Suprapubic skin (tissue), 4 donors: ENCODE results near the gene SLCO3A1. TPM values are rescaled to one million over a fixed set of nuclear protein-coding genes. Genes with fewer than 3 reads are reported as not detected.

Source experiments
- DNase-seq, 2 donors: peaks; one replicate each; pipeline ENCODE4 v3.0.0-alpha.2; 2019; ENCODE audit warnings: low spot score in 2 of 2
- H3K27ac ChIP-seq: fragments of 200-600 bp; sonication (generic); one replicate; pipeline ENCODE4 v1.5.1; 2019
- H3K27me3 ChIP-seq: fragments of 200-600 bp; sonication (generic); one replicate; pipeline ENCODE4 v1.5.1; 2019
- H3K36me3 ChIP-seq: fragments of 200-600 bp; sonication (generic); one replicate; pipeline ENCODE4 v1.5.1; 2019
- H3K4me1 ChIP-seq: fragments of 200-600 bp; sonication (generic); one replicate; pipeline ENCODE4 v1.5.1; 2019
- H3K4me3 ChIP-seq: fragments of 200-600 bp; sonication (generic); one replicate; pipeline ENCODE4 v1.5.1; 2019; ENCODE audit warnings: mild to moderate bottlenecking
- H3K9me3 ChIP-seq: fragments of 200-600 bp; sonication (generic); one replicate; pipeline ENCODE4 v1.5.1; 2019
- EP300 ChIP-seq: sonication (generic); formaldehyde crosslinking; IDR thresholded peaks from one replicate; pipeline ENCODE4 v1.6.1; 2017; ENCODE audit warnings: antibody characterized with exemption
- POLR2A ChIP-seq, 2 donors: fragments of 450-650 bp; IDR thresholded peaks; one replicate each; pipeline ENCODE4 v1.6.1; 2017; ENCODE audit warnings: antibody characterized with exemption in 2 of 2, mild to moderate bottlenecking in 2 of 2, moderate library complexity in 2 of 2
- POLR2AphosphoS5 ChIP-seq, 3 donors: sonication (generic); formaldehyde crosslinking; IDR thresholded peaks; one replicate each; pipeline ENCODE4 v1.6.1; 2017; ENCODE audit warnings: antibody characterized with exemption in 3 of 3
- WGBS: methylation state at CpG from one replicate; pipeline ENCODE4 v1.1.5; 2018; 5-methylcytosine and 5-hydroxymethylcytosine counted together
- total RNA-seq, 4 donors: library from RNA; depleted of rRNA; stranded (reverse); fragments of >200 nt; gene quantifications; one replicate each; pipeline ENCODE4 v1.1.0, GENCODE V29; 2016
- TF ChIP-seq, protein P1 (sequence below), 2 donors: fragments of 200-600 bp in 1 of 2; fragments of 450-650 bp in 1 of 2; sonication (generic) in 1 of 2; IDR thresholded peaks; one replicate each; pipeline ENCODE4 v1.5.1; 2016 to 2019; ENCODE audit warnings: antibody characterized with exemption in 2 of 2, mild to moderate bottlenecking in 1 of 2, moderate library complexity in 1 of 2

The SLCO3A1 gene
- total RNA-seq, 4 donors from 2014 or later = 29.0 to 131 (median 44.6) TPM

- TF ChIP-seq POLR2A (IDR thresholded peaks at IDR 0.05) = no peak
- 86% methylated on average over 9 of the region's 9 CpGs for WGBS
- H3K4me1 ChIP-seq = peaks cover 3% of the 10 kb centered on the region
- no peaks in the 10 kb centered on the region for H3K9me3 ChIP-seq
- no peak overlapping the region for H3K4me3 ChIP-seq
- no peak overlapping the region for H3K27ac ChIP-seq
- H3K27me3 ChIP-seq = no peaks in the 10 kb centered on the region
- no peak for DNase-seq
- peaks cover 15% of the 10 kb centered on the region for H3K36me3 ChIP-seq
These were observed 302.4 kb downstream of the SLCO3A1 start for GRCh38 chr15:92155934-92156333.

DNA sequence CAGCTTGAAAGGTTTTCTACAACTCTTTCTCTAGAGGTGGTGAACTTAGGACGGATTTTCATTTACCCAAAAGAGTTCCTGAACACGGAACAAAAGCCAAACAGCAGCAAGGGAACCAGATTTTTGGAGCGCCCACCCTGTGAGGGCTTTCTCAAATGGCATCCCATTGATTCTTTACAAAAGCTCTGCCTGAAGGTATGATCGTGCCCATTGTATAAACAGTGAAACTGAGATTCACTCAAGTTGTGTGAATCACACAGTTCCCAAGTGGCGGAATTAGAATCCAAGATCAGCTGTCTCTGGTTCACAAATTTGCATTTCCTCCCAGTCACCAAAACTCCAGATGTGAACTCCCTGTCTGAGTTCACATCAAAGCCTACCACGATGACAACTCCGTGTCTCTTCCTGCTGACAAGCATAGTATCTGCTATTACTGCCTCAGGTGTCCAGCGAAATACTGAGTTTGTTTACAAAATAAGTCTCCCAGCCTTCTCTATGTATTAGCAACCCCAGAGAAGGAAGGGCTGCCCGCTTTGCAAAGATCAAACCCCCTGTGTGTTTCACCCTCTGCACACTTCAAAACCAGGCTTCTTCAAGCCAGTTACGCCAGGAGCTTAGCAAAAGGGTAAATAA, 304.3 kb downstream of the SLCO3A1 start:
- H3K36me3 ChIP-seq = peaks cover 16% of the 10 kb centered on the region
- no peak for DNase-seq
- H3K4me1 ChIP-seq = peaks cover 3% of the 10 kb centered on the region
- no peak overlapping the region for H3K4me3 ChIP-seq
- no peak overlapping the region for H3K27ac ChIP-seq
- 87% methylated on average over 10 of the region's 10 CpGs for WGBS
- H3K27me3 ChIP-seq = no peaks in the 10 kb centered on the region
- TF ChIP-seq, protein P1, sequence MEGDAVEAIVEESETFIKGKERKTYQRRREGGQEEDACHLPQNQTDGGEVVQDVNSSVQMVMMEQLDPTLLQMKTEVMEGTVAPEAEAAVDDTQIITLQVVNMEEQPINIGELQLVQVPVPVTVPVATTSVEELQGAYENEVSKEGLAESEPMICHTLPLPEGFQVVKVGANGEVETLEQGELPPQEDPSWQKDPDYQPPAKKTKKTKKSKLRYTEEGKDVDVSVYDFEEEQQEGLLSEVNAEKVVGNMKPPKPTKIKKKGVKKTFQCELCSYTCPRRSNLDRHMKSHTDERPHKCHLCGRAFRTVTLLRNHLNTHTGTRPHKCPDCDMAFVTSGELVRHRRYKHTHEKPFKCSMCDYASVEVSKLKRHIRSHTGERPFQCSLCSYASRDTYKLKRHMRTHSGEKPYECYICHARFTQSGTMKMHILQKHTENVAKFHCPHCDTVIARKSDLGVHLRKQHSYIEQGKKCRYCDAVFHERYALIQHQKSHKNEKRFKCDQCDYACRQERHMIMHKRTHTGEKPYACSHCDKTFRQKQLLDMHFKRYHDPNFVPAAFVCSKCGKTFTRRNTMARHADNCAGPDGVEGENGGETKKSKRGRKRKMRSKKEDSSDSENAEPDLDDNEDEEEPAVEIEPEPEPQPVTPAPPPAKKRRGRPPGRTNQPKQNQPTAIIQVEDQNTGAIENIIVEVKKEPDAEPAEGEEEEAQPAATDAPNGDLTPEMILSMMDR (IDR thresholded peaks at IDR 0.05) = no peak
- TF ChIP-seq POLR2A (IDR thresholded peaks at IDR 0.05) = no peak
- no peak for TF ChIP-seq EP300
- no peak for TF ChIP-seq POLR2AphosphoS5 (IDR thresholded peaks at IDR 0.05)
- no peaks in the 10 kb centered on the region for H3K9me3 ChIP-seq

DNA sequence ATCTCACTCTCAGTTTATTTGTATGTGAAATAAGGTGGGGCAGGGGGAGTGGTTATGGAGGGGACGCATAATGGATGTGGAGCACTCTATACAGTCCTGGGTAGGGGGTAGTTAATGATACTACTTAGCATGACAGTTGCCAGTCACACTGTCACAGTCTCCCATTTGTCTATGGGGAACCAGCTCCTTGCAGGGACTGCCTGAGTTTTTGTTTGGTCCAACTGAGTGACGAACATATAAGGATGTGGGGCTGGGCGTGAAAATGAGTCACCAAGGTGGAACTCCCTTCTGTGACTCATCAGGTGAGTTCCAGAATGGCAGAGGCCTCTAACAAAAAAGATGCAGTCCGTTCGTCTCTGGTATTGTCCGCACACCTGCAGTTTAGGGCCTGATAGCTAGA, 304.9 kb downstream of the SLCO3A1 start:
- WGBS = 61% methylated on average over 6 of the region's 6 CpGs
- Histone ChIP-seq H3K4me1 (peaks cover 3% of the 10 kb centered on the region), H3K36me3 (peaks cover 23% of the 10 kb centered on the region), H3K27me3 (no peaks in the 10 kb centered on the region), H3K4me3 (no peak overlapping the region), H3K9me3 (no peaks in the 10 kb centered on the region), H3K27ac (no peak overlapping the region)
- DNase-seq = no peak
- TF ChIP-seq EP300 (no peak), POLR2A (IDR thresholded peaks at IDR 0.05) (no peak), POLR2AphosphoS5 (IDR thresholded peaks at IDR 0.05) (no peak)
- TF ChIP-seq, protein P1 (IDR thresholded peaks at IDR 0.05) = no peak

DNA sequence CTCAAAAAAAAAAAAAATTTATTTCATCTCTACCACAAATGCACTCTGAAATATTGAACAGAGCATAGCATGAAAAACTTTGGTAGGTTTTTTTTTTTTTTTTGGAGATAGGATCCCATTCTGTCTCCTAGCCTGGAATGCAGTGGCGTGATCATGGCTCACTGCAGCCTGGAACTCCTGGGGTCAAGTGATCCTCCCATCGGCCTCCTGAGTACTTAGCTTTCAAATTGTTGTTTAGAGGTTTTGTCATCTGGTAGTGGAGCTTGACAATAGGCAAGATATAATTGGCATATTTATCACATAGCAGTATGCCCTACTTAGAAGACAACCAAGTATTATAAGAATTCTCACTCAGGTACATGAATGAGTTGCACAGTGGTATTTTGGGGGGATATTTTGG, 306.0 kb downstream of the SLCO3A1 start:
- Histone ChIP-seq H3K27ac (no peak overlapping the region), H3K27me3 (no peaks in the 10 kb centered on the region), H3K36me3 (peaks cover 29% of the 10 kb centered on the region), H3K4me1 (peaks cover 3% of the 10 kb centered on the region), H3K9me3 (no peaks in the 10 kb centered on the region), H3K4me3 (no peak overlapping the region)
- 89% methylated on average over 2 of the region's 2 CpGs for WGBS
- TF ChIP-seq EP300 = no peak
- no peak for TF ChIP-seq POLR2AphosphoS5 (IDR thresholded peaks at IDR 0.05)
- no peak for TF ChIP-seq POLR2A (IDR thresholded peaks at IDR 0.05)
- TF ChIP-seq, protein P1 (IDR thresholded peaks at IDR 0.05) = no peak
- no peak for DNase-seq

DNA sequence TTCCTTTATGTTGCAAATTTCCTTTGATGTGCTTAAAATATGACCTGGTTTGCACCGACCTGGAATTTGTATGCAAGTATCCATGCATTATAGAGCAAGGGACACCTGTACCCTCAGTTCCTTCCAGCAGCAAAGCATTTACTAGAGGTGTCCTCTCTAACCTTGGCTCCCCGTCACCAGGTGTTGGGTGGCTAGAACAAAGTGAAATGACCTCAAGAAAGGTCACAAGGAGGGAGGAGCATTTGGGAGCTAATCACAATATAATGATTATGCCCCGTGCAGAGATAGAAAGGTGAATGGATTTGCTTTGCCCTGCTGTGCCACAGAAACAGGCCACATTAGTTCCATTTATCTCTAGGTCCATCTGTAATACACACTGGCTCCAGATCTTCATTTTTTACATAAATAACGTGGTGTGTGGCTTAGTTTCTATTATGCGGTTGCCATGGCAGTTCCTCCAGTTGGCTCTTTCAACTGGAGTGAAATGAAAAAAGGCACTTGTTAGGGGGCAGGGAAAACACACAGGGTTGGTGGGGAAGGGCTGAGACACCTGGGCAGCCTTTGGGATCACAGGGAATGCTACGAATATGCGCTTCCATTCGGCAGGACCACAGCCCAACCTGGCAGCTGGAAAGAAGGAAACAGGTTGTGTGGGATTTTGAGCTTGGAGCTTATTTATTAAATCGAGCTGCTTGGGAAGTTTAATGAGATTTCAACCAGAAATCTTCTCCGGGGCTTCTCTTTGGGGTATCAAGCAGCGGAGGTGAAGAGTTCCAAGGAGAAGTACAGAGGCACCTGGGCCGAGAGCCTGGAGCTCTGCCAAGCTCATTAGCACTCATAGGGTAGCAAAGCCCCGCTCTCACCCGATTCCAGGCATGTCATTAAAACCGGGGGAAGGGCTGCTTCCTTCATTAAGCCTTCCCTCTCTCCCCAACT, 306.7 kb downstream of the SLCO3A1 start:
- DNase-seq = no peak
- H3K4me1 ChIP-seq = peaks cover 3% of the 10 kb centered on the region

More for the DNA sequence above, 306.7 kb downstream of the SLCO3A1 start:
- Histone ChIP-seq H3K27ac (no peak overlapping the region), H3K9me3 (no peaks in the 10 kb centered on the region), H3K4me3 (no peak overlapping the region), H3K27me3 (no peaks in the 10 kb centered on the region), H3K36me3 (peaks cover 29% of the 10 kb centered on the region)
- TF ChIP-seq EP300 (no peak), POLR2A (IDR thresholded peaks at IDR 0.05) (no peak), POLR2AphosphoS5 (IDR thresholded peaks at IDR 0.05) (no peak)
- 73% methylated on average over 15 of the region's 15 CpGs for WGBS
